ENCODE results near the gene SLC30A7.
"Not testable (repeated sequence)": the region's sequence is repeated elsewhere in the genome, so short reads cannot be mapped to it uniquely, and the experiment has no call there.

Gene SLC30A7

GRCh38 chr1:100895540-100896480, at the start of gene SLC30A7:
TSS of gene SLC30A7 (plus strand) at chr1:100896090. CDS start at chr1:100896263, 173 bp downstream.
- H3K27ac Mint-ChIP-seq, result peak within 1 kb of the TSS; percentile 99

GRCh38 chr1:100847361-100848082, 48.4 kb upstream of the SLC30A7 start:
- Mint-ChIP-seq H3K36me3 (ENCODE audit: low read depth) (no peaks in the 10 kb centered on the region), H3K9me3 (no peaks in the 10 kb centered on the region), H3K27me3 (peaks cover 9% of the 10 kb centered on the region), H3K27ac (no peak overlapping the region), H3K4me3 (no peak overlapping the region), H3K4me1 (ENCODE audit: low read depth) (no peaks in the 10 kb centered on the region)
- no peak for DNase-seq

More at GRCh38 chr1:100895540-100896480, at the start of gene SLC30A7:
- no peaks in the 10 kb centered on the region for H3K27me3 Mint-ChIP-seq
- peaks cover 5% of the 10 kb centered on the region for H3K9me3 Mint-ChIP-seq
- H3K4me1 Mint-ChIP-seq (ENCODE audit: low read depth), result peaks cover 62% of the 10 kb centered on the region
- peak; percentile 99 for DNase-seq
- peaks cover 71% of the 10 kb centered on the region for H3K36me3 Mint-ChIP-seq (ENCODE audit: low read depth)
- peak within 1 kb of the TSS; percentile 98 for H3K4me3 Mint-ChIP-seq

GRCh38 chr1:100851726-100852125, 44.2 kb upstream of the SLC30A7 start:
- no peaks in the 10 kb centered on the region for H3K9me3 Mint-ChIP-seq
- peaks cover 9% of the 10 kb centered on the region for H3K27me3 Mint-ChIP-seq
- no peaks in the 10 kb centered on the region for H3K36me3 Mint-ChIP-seq (ENCODE audit: low read depth)
- no peak overlapping the region for H3K4me3 Mint-ChIP-seq
- no peak for DNase-seq
- H3K27ac Mint-ChIP-seq, result no peak overlapping the region
- H3K4me1 Mint-ChIP-seq (ENCODE audit: low read depth), result no peaks in the 10 kb centered on the region

GRCh38 chr1:100852976-100853375, 42.9 kb upstream of the SLC30A7 start:
- DNase-seq, result no peak
- no peaks in the 10 kb centered on the region for H3K36me3 Mint-ChIP-seq (ENCODE audit: low read depth)
- H3K4me1 Mint-ChIP-seq (ENCODE audit: low read depth), result no peaks in the 10 kb centered on the region
- no peak overlapping the region for H3K4me3 Mint-ChIP-seq
- peaks cover 9% of the 10 kb centered on the region for H3K27me3 Mint-ChIP-seq
- H3K27ac Mint-ChIP-seq, result no peak overlapping the region
- H3K9me3 Mint-ChIP-seq, result no peaks in the 10 kb centered on the region

GRCh38 chr1:100855116-100855515, 40.8 kb upstream of the SLC30A7 start:
- not testable (repeated sequence) for H3K27me3 Mint-ChIP-seq; H3K36me3 Mint-ChIP-seq (ENCODE audit: low read depth); H3K4me1 Mint-ChIP-seq (ENCODE audit: low read depth); H3K9me3 Mint-ChIP-seq; H3K27ac Mint-ChIP-seq; DNase-seq; H3K4me3 Mint-ChIP-seq

GRCh38 chr1:100860397-100860991, 35.4 kb upstream of the SLC30A7 start:
- Mint-ChIP-seq H3K4me1 (ENCODE audit: low read depth) (no peaks in the 10 kb centered on the region), H3K36me3 (ENCODE audit: low read depth) (no peaks in the 10 kb centered on the region), H3K9me3 (no peaks in the 10 kb centered on the region), H3K27me3 (no peaks in the 10 kb centered on the region), H3K27ac (no peak overlapping the region), H3K4me3 (no peak overlapping the region)
- DNase-seq, result no peak

- H3K4me3 Mint-ChIP-seq, result no peak overlapping the region
- DNase-seq, result no peak
- no peaks in the 10 kb centered on the region for H3K4me1 Mint-ChIP-seq (ENCODE audit: low read depth)
- no peak overlapping the region for H3K27ac Mint-ChIP-seq
- no peaks in the 10 kb centered on the region for H3K27me3 Mint-ChIP-seq
- H3K36me3 Mint-ChIP-seq (ENCODE audit: low read depth), result no peaks in the 10 kb centered on the region
- no peaks in the 10 kb centered on the region for H3K9me3 Mint-ChIP-seq
Observed at GRCh38 chr1:100861379-100861778, 34.5 kb upstream of the SLC30A7 start.

GRCh38 chr1:100862591-100862990, 33.3 kb upstream of the SLC30A7 start:
- no peaks in the 10 kb centered on the region for H3K9me3 Mint-ChIP-seq
- no peak for DNase-seq
- H3K36me3 Mint-ChIP-seq (ENCODE audit: low read depth), result no peaks in the 10 kb centered on the region
- H3K4me3 Mint-ChIP-seq, result no peak overlapping the region
- H3K27ac Mint-ChIP-seq, result no peak overlapping the region
- H3K4me1 Mint-ChIP-seq (ENCODE audit: low read depth), result no peaks in the 10 kb centered on the region
- no peaks in the 10 kb centered on the region for H3K27me3 Mint-ChIP-seq

GRCh38 chr1:100866041-100866900, 29.6 kb upstream of the SLC30A7 start:
- H3K4me3 Mint-ChIP-seq, result no peak overlapping the region
- no peak for DNase-seq
- H3K4me1 Mint-ChIP-seq (ENCODE audit: low read depth), result peaks cover 3% of the 10 kb centered on the region
- no peaks in the 10 kb centered on the region for H3K9me3 Mint-ChIP-seq
- H3K36me3 Mint-ChIP-seq (ENCODE audit: low read depth), result no peaks in the 10 kb centered on the region
- H3K27ac Mint-ChIP-seq, result no peak overlapping the region
- H3K27me3 Mint-ChIP-seq, result no peaks in the 10 kb centered on the region

GRCh38 chr1:100866901-100867206, 29.0 kb upstream of the SLC30A7 start:
- Mint-ChIP-seq H3K27ac (no peak overlapping the region), H3K9me3 (no peaks in the 10 kb centered on the region), H3K4me3 (no peak overlapping the region), H3K36me3 (ENCODE audit: low read depth) (no peaks in the 10 kb centered on the region), H3K4me1 (ENCODE audit: low read depth) (peaks cover 3% of the 10 kb centered on the region), H3K27me3 (no peaks in the 10 kb centered on the region)
- no peak for DNase-seq

GRCh38 chr1:100868364-100868995, 27.4 kb upstream of the SLC30A7 start:
- no peaks in the 10 kb centered on the region for H3K36me3 Mint-ChIP-seq (ENCODE audit: low read depth)
- H3K9me3 Mint-ChIP-seq, result no peaks in the 10 kb centered on the region
- no peak overlapping the region for H3K27ac Mint-ChIP-seq
- no peak for DNase-seq
- peaks cover 3% of the 10 kb centered on the region for H3K4me1 Mint-ChIP-seq (ENCODE audit: low read depth)
- no peaks in the 10 kb centered on the region for H3K27me3 Mint-ChIP-seq
- H3K4me3 Mint-ChIP-seq, result no peak overlapping the region

- no peaks in the 10 kb centered on the region for H3K36me3 Mint-ChIP-seq (ENCODE audit: low read depth)
- H3K27me3 Mint-ChIP-seq, result no peaks in the 10 kb centered on the region
- H3K4me3 Mint-ChIP-seq, result no peak overlapping the region
- no peak overlapping the region for H3K27ac Mint-ChIP-seq
- no peak for DNase-seq
- peaks cover 3% of the 10 kb centered on the region for H3K4me1 Mint-ChIP-seq (ENCODE audit: low read depth)
- no peaks in the 10 kb centered on the region for H3K9me3 Mint-ChIP-seq
Observed at GRCh38 chr1:100869996-100870395, 25.9 kb upstream of the SLC30A7 start.

GRCh38 chr1:100874433-100874832, 21.5 kb upstream of the SLC30A7 start:
- no peak for DNase-seq
- H3K4me3 Mint-ChIP-seq, result no peak overlapping the region
- H3K27me3 Mint-ChIP-seq, result no peaks in the 10 kb centered on the region
- no peaks in the 10 kb centered on the region for H3K9me3 Mint-ChIP-seq
- H3K27ac Mint-ChIP-seq, result no peak overlapping the region
- H3K4me1 Mint-ChIP-seq (ENCODE audit: low read depth), result no peaks in the 10 kb centered on the region
- no peaks in the 10 kb centered on the region for H3K36me3 Mint-ChIP-seq (ENCODE audit: low read depth)

GRCh38 chr1:100875228-100875627, 20.7 kb upstream of the SLC30A7 start:
- Mint-ChIP-seq H3K27me3 (no peaks in the 10 kb centered on the region), H3K4me1 (ENCODE audit: low read depth) (no peaks in the 10 kb centered on the region), H3K9me3 (no peaks in the 10 kb centered on the region), H3K27ac (no peak overlapping the region), H3K36me3 (ENCODE audit: low read depth) (no peaks in the 10 kb centered on the region), H3K4me3 (no peak overlapping the region)
- DNase-seq, result no peak

Data from activated T-cell treated with anti-CD3 and anti-CD28 coated beads, Interleukin-2, amount 50 U/mL, for 24 hours (primary cell).